OCI-LY7 (cell line): ENCODE measurements around the gene APPL1.

Source experiments
- CTCF ChIP-seq: fragments of 200-600 bp; sonication (generic); conservative IDR thresholded peaks from 2 replicates; pipeline ENCODE4 v1.5.1; 2014; ENCODE audit warnings: mild to moderate bottlenecking, antibody characterized with exemption, low read length, moderate library complexity, mixed read lengths
- EZH2phosphoT487 ChIP-seq: fragments of 200-600 bp; sonication (generic); IDR thresholded peaks from 2 replicates; pipeline ENCODE4 v1.6.1; 2018; ENCODE audit warnings: low read depth, borderline replicate concordance, mild to moderate bottlenecking, mixed run types, antibody characterized with exemption, low read length, moderate library complexity, mixed read lengths

DNA sequence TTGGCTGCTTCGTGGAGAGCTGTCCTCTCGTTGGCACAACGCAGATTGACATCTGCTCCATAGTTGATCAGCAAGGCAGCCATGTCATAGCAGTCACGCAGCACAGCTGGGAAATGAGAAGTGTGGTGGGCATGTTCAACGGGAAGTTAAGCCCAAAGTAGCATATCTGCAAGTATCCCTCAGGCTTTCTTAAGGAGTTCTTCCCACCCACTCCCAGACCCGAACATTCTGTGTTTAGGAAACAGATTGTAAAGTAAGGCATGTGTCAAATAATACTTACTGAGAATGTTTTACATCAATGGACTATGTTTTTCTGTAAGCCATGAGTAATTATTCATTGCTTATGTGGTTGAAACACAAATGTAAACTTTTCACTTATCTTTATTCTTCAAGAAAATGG lies 55.8 kb downstream of the APPL1 start:
- no peak for TF ChIP-seq CTCF
- no peak for TF ChIP-seq EZH2phosphoT487
